ENCODE data around the gene ROBO1.

- TF ChIP-seq POLR2A (IDR thresholded peaks at IDR 0.05; ENCODE audit: low read depth, low read length): no peak
- no peak for TF ChIP-seq TAF1 (IDR thresholded peaks at IDR 0.05; ENCODE audit: borderline replicate concordance, low read depth, low read length)
- TF ChIP-seq POLR2AphosphoS5 (IDR thresholded peaks at IDR 0.05; ENCODE audit: low read depth, low read length): no peak
Observed at GRCh38 chr3:79606414-79606813, 161.4 kb downstream of the ROBO1 start.

Measured in GM12892 (cell line).